A172 (cell line): Measurements from ENCODE around the gene ZBTB44. TPM values are rescaled to one million over a fixed set of nuclear protein-coding genes. Genes with fewer than 3 reads are reported as not detected.
"Not testable (repeated sequence)": the region's sequence is repeated elsewhere in the genome, so short reads cannot be mapped to it uniquely, and the experiment has no call there.

Experiments
- DNase-seq: peaks from one replicate; pipeline ENCODE4 v3.0.0-alpha.2; 2015; ENCODE audit warnings: low spot score
- total RNA-seq: library from RNA; depleted of rRNA; stranded (reverse); fragments of >200 nt; shearing (Covaris generic); gene quantifications from 2 replicates; pipeline ENCODE4 v1.2.3, GENCODE V29; 2014

The ZBTB44 gene
- total RNA-seq, 1 experiment from 2014 or later = 14.5 TPM

GRCh38 chr11:130199792-130200191 lies 114.9 kb downstream of the ZBTB44 start:
- DNase-seq = no peak

- DNase-seq = no peak
Measured at GRCh38 chr11:130198964-130199363, 115.8 kb downstream of the ZBTB44 start.

GRCh38 chr11:130198292-130198691 lies 116.4 kb downstream of the ZBTB44 start:
- DNase-seq = no peak

GRCh38 chr11:130197386-130198035 lies 117.2 kb downstream of the ZBTB44 start:
- DNase-seq = peak; percentile 50

- no peak for DNase-seq
Measured at GRCh38 chr11:130194241-130195023, 120.3 kb downstream of the ZBTB44 start.

GRCh38 chr11:130193551-130193950 lies 121.2 kb downstream of the ZBTB44 start:
- DNase-seq = not testable (repeated sequence)

GRCh38 chr11:130192845-130193267 lies 121.9 kb downstream of the ZBTB44 start:
- DNase-seq = no peak

GRCh38 chr11:130191896-130192295 lies 122.8 kb downstream of the ZBTB44 start:
- no peak for DNase-seq

GRCh38 chr11:130190371-130190881 lies 124.3 kb downstream of the ZBTB44 start:
- DNase-seq = no peak

GRCh38 chr11:130189492-130190210 lies 125.1 kb downstream of the ZBTB44 start:
- no peak for DNase-seq

- DNase-seq = no peak
Measured at GRCh38 chr11:130188585-130189347, 126.0 kb downstream of the ZBTB44 start.

- no peak for DNase-seq
Measured at GRCh38 chr11:130188047-130188446, 126.7 kb downstream of the ZBTB44 start.

GRCh38 chr11:130187096-130187495 lies 127.6 kb downstream of the ZBTB44 start:
- no peak for DNase-seq

- DNase-seq = no peak
Measured at GRCh38 chr11:130183878-130184610, 130.7 kb downstream of the ZBTB44 start.

- DNase-seq = peak; percentile 55
Measured at GRCh38 chr11:130181295-130182272, 133.1 kb downstream of the ZBTB44 start.

- no peak for DNase-seq
Measured at GRCh38 chr11:130180896-130181294, 133.8 kb downstream of the ZBTB44 start.

- DNase-seq = no peak
Measured at GRCh38 chr11:130180491-130180890, 134.2 kb downstream of the ZBTB44 start.

GRCh38 chr11:130179396-130180306 lies 135.1 kb downstream of the ZBTB44 start:
- no peak for DNase-seq
